ENCODE results near the gene KRTAP5-4.
"Not testable (repeated sequence)": the region's sequence is repeated elsewhere in the genome, so short reads cannot be mapped to it uniquely, and the experiment has no call there.

The KRTAP5-4 gene

GRCh38 chr11:1622086-1622485 is at the start of gene KRTAP5-4:
KRTAP5-4 (minus strand) TSS chr11:1622138; CDS start chr11:1622093, 45 bp downstream.
- no peak for DNase-seq (ENCODE audit: low read depth)

- DNase-seq (ENCODE audit: low read depth), result no peak
Measured at GRCh38 chr11:1671658-1672057, 49.7 kb upstream of the KRTAP5-4 start.

- no peak for DNase-seq (ENCODE audit: low read depth)
Measured at GRCh38 chr11:1670905-1671371, 49.0 kb upstream of the KRTAP5-4 start.

- not testable (repeated sequence) for DNase-seq (ENCODE audit: low read depth)
Measured at GRCh38 chr11:1670457-1670856, 48.5 kb upstream of the KRTAP5-4 start.

GRCh38 chr11:1669546-1670218 is 47.7 kb upstream of the KRTAP5-4 start:
- no peak for DNase-seq (ENCODE audit: low read depth)

- DNase-seq (ENCODE audit: low read depth), result no peak
Measured at GRCh38 chr11:1668911-1669473, 47.1 kb upstream of the KRTAP5-4 start.

- DNase-seq (ENCODE audit: low read depth), result no peak
Measured at GRCh38 chr11:1667906-1668305, 46.0 kb upstream of the KRTAP5-4 start.

GRCh38 chr11:1667121-1667850 is 45.3 kb upstream of the KRTAP5-4 start:
- DNase-seq (ENCODE audit: low read depth), result no peak

- DNase-seq (ENCODE audit: low read depth), result no peak
Measured at GRCh38 chr11:1665313-1665712, 43.4 kb upstream of the KRTAP5-4 start.

GRCh38 chr11:1662699-1663283 is 40.9 kb upstream of the KRTAP5-4 start:
- DNase-seq (ENCODE audit: low read depth), result not testable (repeated sequence)

GRCh38 chr11:1661454-1662269 is 39.7 kb upstream of the KRTAP5-4 start:
- DNase-seq (ENCODE audit: low read depth), result not testable (repeated sequence)

- DNase-seq (ENCODE audit: low read depth), result no peak
Measured at GRCh38 chr11:1660111-1660867, 38.4 kb upstream of the KRTAP5-4 start.

GRCh38 chr11:1659506-1659905 is 37.6 kb upstream of the KRTAP5-4 start:
- no peak for DNase-seq (ENCODE audit: low read depth)

- no peak for DNase-seq (ENCODE audit: low read depth)
Measured at GRCh38 chr11:1656670-1657069, 34.7 kb upstream of the KRTAP5-4 start.

GRCh38 chr11:1656061-1656441 is 34.1 kb upstream of the KRTAP5-4 start:
- DNase-seq (ENCODE audit: low read depth), result no peak

- DNase-seq (ENCODE audit: low read depth), result no peak
Measured at GRCh38 chr11:1655168-1656060, 33.5 kb upstream of the KRTAP5-4 start.

- DNase-seq (ENCODE audit: low read depth), result no peak
Measured at GRCh38 chr11:1654388-1655167, 32.6 kb upstream of the KRTAP5-4 start.

- no peak for DNase-seq (ENCODE audit: low read depth)
Measured at GRCh38 chr11:1653541-1654387, 31.8 kb upstream of the KRTAP5-4 start.

All from iris pigment epithelial cell (primary cell).